Suppressor macrophage treated with lipopolysaccharide for 4 hours (primary cell): ENCODE results near the gene WDR44.
"Not testable (repeated sequence)": the region's sequence is repeated elsewhere in the genome, so short reads cannot be mapped to it uniquely, and the experiment has no call there.

Experiments used
- DNase-seq: peaks from one replicate; pipeline ENCODE4 v3.0.0-alpha.2; 2020

The WDR44 gene

GRCh38 chrX:118484216-118484903 is 138.5 kb downstream of the WDR44 start:
- DNase-seq = no peak

GRCh38 chrX:118486693-118487092 is 140.8 kb downstream of the WDR44 start:
- not testable (repeated sequence) for DNase-seq

DNA sequence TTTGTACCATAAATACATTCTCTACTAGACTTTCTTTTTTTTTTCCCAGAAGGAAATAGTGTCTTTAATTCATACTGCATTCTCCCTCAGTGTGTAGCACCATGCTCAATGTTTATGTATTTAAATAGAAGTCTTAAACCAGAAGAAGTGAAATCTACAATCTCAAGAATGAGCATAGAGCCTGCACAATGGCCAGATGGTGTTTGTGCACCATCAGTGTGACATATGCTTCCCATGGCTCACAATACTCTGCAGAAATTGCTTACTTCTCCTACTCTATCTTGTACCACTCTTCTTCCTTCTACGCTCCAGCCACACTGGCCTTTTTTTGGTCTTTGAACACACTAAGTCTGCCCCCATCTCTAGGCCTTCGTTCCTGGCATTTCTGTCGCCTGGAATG is 147.1 kb downstream of the WDR44 start:
- DNase-seq = no peak

DNA sequence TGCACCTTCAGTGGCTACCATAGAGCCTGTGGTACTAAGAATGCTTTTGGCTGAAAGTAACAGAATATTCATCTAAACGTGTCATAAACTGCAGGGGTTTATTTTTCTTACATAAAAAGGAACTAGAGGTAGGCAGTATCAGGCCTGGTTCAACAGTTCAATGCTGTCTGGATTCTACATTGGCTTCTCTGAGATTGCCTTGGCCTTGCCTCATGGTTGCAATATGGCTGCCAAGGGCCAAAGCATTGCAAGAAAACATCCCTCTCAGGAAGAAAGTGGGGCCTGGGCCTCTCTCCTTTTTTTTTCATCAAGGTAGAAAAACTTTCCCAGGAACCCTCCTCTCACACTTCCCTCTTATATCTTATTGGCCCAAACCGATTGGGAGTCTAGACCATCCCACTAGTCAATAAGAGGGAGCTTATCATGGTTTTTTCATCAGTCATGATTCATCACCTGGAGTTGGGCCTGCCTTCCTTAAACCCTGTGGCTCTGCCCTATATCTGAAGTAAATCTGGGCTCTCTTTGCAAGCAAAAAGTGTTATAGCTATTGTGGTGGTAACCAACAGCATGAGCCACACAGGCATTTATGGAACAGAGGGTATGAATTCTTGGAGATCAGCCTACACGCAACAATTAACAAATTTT is 147.9 kb downstream of the WDR44 start:
- DNase-seq = no peak

DNA sequence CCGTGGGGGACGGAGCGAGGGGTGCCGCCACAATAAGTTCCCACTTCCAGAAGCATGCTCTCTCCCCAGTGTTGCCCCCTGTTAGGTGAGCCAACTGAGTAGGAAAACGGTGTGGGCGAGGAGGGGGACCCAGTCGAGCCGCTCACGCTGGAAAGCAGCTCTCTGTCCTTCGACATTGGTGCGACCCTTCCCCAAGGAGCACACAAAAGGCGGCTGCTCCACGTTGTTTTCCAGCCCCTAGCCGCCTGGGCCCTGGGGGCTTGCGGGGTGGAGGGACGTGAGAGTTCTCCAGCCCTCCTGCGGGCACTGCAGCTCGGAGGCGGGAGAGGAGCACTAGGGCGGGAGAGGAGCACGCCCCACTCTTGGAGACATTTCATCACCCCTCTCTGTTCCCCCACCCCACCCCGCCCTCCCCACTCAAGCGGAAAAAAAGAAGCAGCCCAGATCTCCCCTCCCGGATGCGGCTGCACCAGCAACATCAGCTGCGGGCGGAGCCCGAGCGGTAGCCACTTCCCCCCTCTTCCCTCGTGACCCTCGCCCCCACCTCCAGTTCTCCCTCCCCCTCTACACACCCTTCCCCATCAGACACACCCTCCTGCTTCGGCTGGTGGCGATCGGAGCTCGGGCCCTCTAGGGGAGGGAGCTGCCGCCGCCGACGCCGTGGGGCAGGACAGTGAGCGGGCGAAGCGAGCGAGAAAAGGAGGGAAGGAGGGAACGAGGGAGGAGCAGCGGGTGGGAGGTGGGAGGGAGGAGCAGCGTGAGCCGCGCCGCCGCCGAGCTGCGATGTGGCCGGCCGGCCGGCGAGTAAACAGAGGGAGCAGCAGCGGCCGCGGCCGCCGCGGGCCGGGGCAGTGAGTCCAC is 149.4 kb downstream of the WDR44 start, which contains the start of gene DOCK11:
Gene DOCK11, plus strand, starts transcription at position 755 of the 861 bp plus-strand sequence. CDS start 157 bp downstream, outside the sequence.
- DNase-seq = peak; percentile 86

DNA sequence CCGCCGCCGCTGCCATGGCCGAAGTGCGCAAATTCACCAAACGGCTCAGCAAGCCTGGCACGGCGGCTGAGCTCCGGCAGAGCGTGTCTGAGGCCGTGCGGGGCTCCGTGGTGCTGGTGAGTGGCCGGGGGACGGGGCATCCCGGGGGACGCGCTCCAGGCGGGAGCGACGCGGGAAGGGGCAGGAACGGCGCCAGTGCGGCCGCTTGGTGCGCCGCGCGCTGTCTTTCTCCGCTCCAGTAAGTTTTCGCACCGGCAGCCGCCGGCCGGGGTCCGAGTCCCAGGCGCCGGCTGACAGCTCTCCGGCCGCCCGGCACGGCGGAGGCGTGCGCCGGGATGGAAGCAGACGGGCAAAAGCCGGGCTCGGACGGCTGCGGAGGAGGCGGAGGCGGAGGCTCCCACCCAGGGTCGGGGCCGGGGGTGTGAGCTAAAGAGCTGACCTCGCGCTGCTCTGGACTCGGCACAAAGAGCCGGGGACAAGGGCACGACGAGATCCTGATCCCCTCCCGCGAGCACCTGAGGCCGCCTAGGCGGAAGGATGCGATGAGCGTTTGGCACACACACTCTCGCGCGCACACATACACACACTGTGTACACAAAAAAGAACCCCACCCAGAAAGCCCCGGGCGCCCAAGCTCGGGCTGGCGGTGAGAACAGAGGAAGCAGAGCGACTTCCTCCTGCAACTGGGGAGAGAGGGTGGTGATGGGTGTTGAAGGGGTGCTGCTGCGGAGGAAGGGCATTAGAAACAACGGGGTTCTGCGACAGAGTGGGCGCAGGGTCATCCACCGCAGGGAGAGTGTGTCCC is 150.3 kb downstream of the WDR44 start:
- DNase-seq = peak; percentile 46

DNA sequence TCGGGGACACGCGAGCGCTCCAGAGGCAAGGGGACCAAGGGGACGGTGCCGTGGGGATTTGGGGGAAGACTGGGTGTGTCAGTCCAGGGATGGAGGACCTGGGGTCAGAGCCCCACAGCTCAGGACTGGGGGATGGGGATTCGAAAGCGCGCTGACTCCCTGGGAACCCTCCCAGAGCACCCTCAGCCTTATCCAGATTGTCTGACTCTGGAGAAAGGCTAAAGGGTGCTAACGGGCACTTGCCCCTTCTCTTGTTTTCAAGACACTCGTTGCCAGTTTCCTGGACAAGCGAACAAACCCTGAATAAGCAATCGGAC is 150.8 kb downstream of the WDR44 start:
- DNase-seq = no peak

DNA sequence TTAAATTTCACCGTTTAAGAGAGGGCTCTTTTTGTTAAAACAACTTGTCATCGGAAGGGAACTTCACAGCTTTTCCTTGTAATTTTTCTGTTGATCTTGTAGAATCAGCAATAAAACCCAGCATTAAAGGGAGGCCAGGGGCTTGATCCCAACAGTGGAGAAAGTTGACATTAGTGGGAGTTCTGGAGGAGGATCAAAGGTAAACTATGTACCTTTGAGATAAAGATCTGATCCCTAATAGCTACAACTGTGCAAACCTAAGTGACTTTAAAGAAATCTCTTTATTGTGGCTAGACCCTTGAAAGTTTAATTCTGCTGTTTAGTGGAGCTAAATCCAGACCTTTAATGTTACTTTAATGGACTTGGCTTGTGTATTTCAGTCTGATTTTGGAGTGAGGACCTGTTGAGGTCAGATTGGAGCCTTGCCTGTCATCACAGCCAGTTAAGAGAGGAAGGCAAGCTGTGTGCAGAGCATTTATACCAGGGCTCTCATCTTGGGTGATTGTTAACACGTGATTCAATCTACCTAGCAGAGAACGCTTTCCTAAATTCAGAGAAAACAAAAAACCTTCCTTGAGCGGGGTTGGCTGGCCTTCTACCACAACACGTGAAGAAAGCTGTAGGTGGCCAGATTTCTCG is 151.4 kb downstream of the WDR44 start:
- DNase-seq = no peak

- peak; percentile 10 for DNase-seq
These were observed 152.4 kb downstream of the WDR44 start for GRCh38 chrX:118498351-118498750.

- DNase-seq = no peak
These were observed 152.8 kb downstream of the WDR44 start for GRCh38 chrX:118498755-118499154.

DNA sequence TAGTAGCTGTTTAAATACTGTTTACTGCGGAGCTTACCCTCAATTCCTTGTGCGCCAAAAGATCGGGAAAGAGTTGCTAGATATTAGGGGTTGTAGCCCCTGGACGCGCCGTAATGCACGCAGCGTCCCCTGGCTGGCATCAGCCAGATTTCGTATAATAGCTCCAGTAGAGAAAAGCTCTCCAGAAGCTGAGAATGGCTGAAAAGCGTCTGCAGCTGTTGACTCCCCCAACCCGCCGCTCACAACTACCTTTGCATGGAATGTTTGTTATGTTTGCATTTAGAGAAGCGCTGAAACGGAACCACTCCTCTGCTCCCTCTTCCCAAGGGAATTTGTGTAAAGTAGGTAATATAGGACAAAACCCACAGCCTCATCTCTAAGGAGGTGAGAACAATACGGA is 153.4 kb downstream of the WDR44 start:
- DNase-seq = no peak
